Hepatocyte (in vitro differentiated cells): ENCODE data around the gene PSD2.

Experiments
- CTCF ChIP-seq: fragments of 200-600 bp; sonication (generic); IDR thresholded peaks from 2 replicates; pipeline ENCODE4 v1.5.1; 2016; ENCODE audit warnings: antibody characterized with exemption, mild to moderate bottlenecking; ENCODE audit not compliant: poor library complexity
- EZH2 ChIP-seq: fragments of 200-600 bp; sonication (generic); IDR thresholded peaks from 2 replicates; pipeline ENCODE4 v1.6.1; 2016; ENCODE audit warnings: antibody characterized with exemption, mild to moderate bottlenecking, borderline replicate concordance

GRCh38 chr5:139882316-139882715 is 86.7 kb downstream of the PSD2 start:
- TF ChIP-seq EZH2 (no peak), CTCF (no peak)
